ENCODE results near the gene KLK2. TPM values are rescaled to one million over a fixed set of nuclear protein-coding genes. Genes with fewer than 3 reads are reported as not detected.

Gene KLK2
- polyA plus RNA-seq (not detected in 2 replicates), polyA minus RNA-seq (not detected in 2 replicates)

DNA sequence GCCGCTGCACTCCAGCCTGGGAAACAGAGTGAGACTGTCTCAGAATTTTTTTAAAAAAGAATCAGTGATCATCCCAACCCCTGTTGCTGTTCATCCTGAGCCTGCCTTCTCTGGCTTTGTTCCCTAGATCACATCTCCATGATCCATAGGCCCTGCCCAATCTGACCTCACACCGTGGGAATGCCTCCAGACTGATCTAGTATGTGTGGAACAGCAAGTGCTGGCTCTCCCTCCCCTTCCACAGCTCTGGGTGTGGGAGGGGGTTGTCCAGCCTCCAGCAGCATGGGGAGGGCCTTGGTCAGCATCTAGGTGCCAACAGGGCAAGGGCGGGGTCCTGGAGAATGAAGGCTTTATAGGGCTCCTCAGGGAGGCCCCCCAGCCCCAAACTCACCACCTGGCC lies at the start of gene KLK2:
KLK2 (plus strand) TSS at position 384 of the 400 bp plus-strand sequence. CDS start 35 bp downstream, outside the sequence.
- Histone ChIP-seq H3K36me3 (ENCODE audit: insufficient read depth, low read length) (no peaks in the 10 kb centered on the region), H2AFZ (ENCODE audit: low read depth, low read length) (no peak within 1 kb of the TSS), H3K27me3 (ENCODE audit: insufficient read depth, low read depth, low read length) (no peaks in the 10 kb centered on the region), H3K9me3 (ENCODE audit: low read length) (no peaks in the 10 kb centered on the region), H3K9me2 (ENCODE audit: insufficient read depth, low read length) (no peaks in the 10 kb centered on the region), H4K20me1 (ENCODE audit: insufficient read depth) (no peaks in the 10 kb centered on the region), H3K27ac (ENCODE audit: low read length) (no peak within 1 kb of the TSS), H3K9ac (ENCODE audit: low read length) (no peak within 1 kb of the TSS), H3F3A (ENCODE audit: insufficient read depth, low read length, poor library complexity, severe bottlenecking) (no peaks in the 10 kb centered on the region), H3K4me3 (ENCODE audit: low read length) (no peak within 1 kb of the TSS), H3K4me2 (ENCODE audit: low read length) (no peak within 1 kb of the TSS), H3K79me2 (replicated peaks; ENCODE audit: insufficient read depth, low read length) (no peaks in the 10 kb centered on the region)
- TF ChIP-seq POLR2AphosphoS5 (IDR thresholded peaks at IDR 0.05) (no peak), MXI1 (conservative IDR thresholded peaks at IDR 0.05; ENCODE audit: poor library complexity, severe bottlenecking) (no peak), TAF1 (IDR thresholded peaks at IDR 0.05; ENCODE audit: low read depth) (no peak), EZH2 (IDR thresholded peaks at IDR 0.05; ENCODE audit: borderline replicate concordance, insufficient read depth, low read length, poor library complexity, severe bottlenecking) (no peak), EP300 (conservative IDR thresholded peaks at IDR 0.05; ENCODE audit: poor library complexity, severe bottlenecking) (no peak)

DNA sequence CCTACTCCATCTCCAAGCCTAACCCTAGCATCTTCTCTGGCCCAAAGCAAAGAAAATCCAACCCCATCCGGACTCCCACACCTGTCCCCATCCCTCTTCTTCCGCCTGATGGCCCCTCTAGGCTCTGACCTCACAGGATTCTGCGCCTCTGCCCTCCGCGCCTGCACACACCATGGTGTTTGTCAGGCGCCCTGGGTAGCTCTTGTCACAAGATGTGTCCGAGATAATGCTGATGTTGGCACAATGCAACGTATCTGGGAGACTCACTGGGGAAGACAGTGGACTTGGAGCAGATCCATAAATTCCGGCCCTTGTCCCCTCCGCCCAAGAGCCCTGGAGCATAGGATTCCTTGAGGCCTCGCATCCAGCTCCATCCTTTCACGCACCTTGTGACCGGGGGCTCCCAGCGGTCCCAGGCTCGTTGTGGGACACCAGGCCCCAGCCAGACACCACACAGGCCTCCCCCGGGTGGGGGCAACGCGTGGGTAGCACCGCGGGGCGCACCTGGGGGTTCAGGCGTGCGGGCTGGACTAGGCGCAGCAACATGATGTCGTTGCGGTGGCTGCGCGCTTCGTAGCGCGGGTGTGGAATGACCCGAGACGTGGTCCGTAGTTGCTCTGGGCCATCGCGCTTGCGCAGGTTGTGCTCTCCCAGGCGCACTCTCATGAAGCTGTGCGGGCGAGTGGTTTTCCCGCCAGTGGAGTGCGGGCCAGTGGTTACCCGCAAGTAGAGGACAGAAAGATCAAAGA lies 46.6 kb upstream of the KLK2 start:
- Histone ChIP-seq H3K4me2 (ENCODE audit: low read length) (no peak overlapping the region), H3K79me2 (replicated peaks; ENCODE audit: insufficient read depth, low read length) (no peaks in the 10 kb centered on the region), H3K27ac (ENCODE audit: low read length) (no peak overlapping the region), H2AFZ (ENCODE audit: low read depth, low read length) (no peak overlapping the region), H3K27me3 (ENCODE audit: insufficient read depth, low read depth, low read length) (peaks cover 17% of the 10 kb centered on the region), H3F3A (ENCODE audit: insufficient read depth, low read length, poor library complexity, severe bottlenecking) (no peaks in the 10 kb centered on the region), H3K9me2 (ENCODE audit: insufficient read depth, low read length) (no peaks in the 10 kb centered on the region), H3K9me3 (ENCODE audit: low read length) (no peaks in the 10 kb centered on the region), H3K36me3 (ENCODE audit: insufficient read depth, low read length) (no peaks in the 10 kb centered on the region), H3K4me3 (ENCODE audit: low read length) (no peak overlapping the region), H3K9ac (ENCODE audit: low read length) (no peak overlapping the region), H4K20me1 (ENCODE audit: insufficient read depth) (no peaks in the 10 kb centered on the region)
- TF ChIP-seq, protein P1, sequence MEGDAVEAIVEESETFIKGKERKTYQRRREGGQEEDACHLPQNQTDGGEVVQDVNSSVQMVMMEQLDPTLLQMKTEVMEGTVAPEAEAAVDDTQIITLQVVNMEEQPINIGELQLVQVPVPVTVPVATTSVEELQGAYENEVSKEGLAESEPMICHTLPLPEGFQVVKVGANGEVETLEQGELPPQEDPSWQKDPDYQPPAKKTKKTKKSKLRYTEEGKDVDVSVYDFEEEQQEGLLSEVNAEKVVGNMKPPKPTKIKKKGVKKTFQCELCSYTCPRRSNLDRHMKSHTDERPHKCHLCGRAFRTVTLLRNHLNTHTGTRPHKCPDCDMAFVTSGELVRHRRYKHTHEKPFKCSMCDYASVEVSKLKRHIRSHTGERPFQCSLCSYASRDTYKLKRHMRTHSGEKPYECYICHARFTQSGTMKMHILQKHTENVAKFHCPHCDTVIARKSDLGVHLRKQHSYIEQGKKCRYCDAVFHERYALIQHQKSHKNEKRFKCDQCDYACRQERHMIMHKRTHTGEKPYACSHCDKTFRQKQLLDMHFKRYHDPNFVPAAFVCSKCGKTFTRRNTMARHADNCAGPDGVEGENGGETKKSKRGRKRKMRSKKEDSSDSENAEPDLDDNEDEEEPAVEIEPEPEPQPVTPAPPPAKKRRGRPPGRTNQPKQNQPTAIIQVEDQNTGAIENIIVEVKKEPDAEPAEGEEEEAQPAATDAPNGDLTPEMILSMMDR (IDR thresholded peaks at IDR 0.05; ENCODE audit: poor library complexity, severe bottlenecking) = no peak
- TF ChIP-seq SMC3 (conservative IDR thresholded peaks at IDR 0.05; ENCODE audit: poor library complexity) (no peak), RAD21 (conservative IDR thresholded peaks at IDR 0.05) (no peak), MXI1 (conservative IDR thresholded peaks at IDR 0.05; ENCODE audit: poor library complexity, severe bottlenecking) (no peak), EZH2 (IDR thresholded peaks at IDR 0.05; ENCODE audit: borderline replicate concordance, insufficient read depth, low read length, poor library complexity, severe bottlenecking) (no peak), EP300 (conservative IDR thresholded peaks at IDR 0.05; ENCODE audit: poor library complexity, severe bottlenecking) (no peak), TAF1 (IDR thresholded peaks at IDR 0.05; ENCODE audit: low read depth) (no peak), POLR2AphosphoS5 (IDR thresholded peaks at IDR 0.05) (no peak)
- TF ChIP-seq, protein P2, sequence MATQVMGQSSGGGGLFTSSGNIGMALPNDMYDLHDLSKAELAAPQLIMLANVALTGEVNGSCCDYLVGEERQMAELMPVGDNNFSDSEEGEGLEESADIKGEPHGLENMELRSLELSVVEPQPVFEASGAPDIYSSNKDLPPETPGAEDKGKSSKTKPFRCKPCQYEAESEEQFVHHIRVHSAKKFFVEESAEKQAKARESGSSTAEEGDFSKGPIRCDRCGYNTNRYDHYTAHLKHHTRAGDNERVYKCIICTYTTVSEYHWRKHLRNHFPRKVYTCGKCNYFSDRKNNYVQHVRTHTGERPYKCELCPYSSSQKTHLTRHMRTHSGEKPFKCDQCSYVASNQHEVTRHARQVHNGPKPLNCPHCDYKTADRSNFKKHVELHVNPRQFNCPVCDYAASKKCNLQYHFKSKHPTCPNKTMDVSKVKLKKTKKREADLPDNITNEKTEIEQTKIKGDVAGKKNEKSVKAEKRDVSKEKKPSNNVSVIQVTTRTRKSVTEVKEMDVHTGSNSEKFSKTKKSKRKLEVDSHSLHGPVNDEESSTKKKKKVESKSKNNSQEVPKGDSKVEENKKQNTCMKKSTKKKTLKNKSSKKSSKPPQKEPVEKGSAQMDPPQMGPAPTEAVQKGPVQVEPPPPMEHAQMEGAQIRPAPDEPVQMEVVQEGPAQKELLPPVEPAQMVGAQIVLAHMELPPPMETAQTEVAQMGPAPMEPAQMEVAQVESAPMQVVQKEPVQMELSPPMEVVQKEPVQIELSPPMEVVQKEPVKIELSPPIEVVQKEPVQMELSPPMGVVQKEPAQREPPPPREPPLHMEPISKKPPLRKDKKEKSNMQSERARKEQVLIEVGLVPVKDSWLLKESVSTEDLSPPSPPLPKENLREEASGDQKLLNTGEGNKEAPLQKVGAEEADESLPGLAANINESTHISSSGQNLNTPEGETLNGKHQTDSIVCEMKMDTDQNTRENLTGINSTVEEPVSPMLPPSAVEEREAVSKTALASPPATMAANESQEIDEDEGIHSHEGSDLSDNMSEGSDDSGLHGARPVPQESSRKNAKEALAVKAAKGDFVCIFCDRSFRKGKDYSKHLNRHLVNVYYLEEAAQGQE (IDR thresholded peaks at IDR 0.05; ENCODE audit: borderline replicate concordance) = no peak

Data from neural cell (in vitro differentiated cells).